Nephron progenitor cell (in vitro differentiated cells): ENCODE data around the gene APBB1IP.

Source experiments
- DNase-seq: peaks from one replicate; pipeline ENCODE4 v3.0.0; 2021
- H3K27ac Mint-ChIP-seq: 2 replicates; pipeline ENCODE4 v1.8.0; 2021; ENCODE audit warnings: mild to moderate bottlenecking, moderate library complexity, mixed read lengths
- H3K27me3 Mint-ChIP-seq: 2 replicates; pipeline ENCODE4 v1.8.0; 2021; ENCODE audit warnings: mild to moderate bottlenecking, low read depth, mixed read lengths; ENCODE audit not compliant: poor library complexity
- H3K36me3 Mint-ChIP-seq: 2 replicates; pipeline ENCODE4 v1.8.0; 2021; ENCODE audit warnings: low read depth, mixed read lengths
- H3K4me1 Mint-ChIP-seq: 2 replicates; pipeline ENCODE4 v1.8.0; 2021; ENCODE audit warnings: mixed read lengths
- H3K4me3 Mint-ChIP-seq: 2 replicates; pipeline ENCODE4 v1.8.0; 2021; ENCODE audit warnings: mild to moderate bottlenecking, moderate library complexity, mixed read lengths
- H3K9me3 Mint-ChIP-seq: 2 replicates; pipeline ENCODE4 v1.8.0; 2021; ENCODE audit warnings: mild to moderate bottlenecking, moderate library complexity, mixed read lengths
- CTCF ChIP-seq: fragments of 200-600 bp; sonication (generic); IDR thresholded peaks from 2 replicates; pipeline ENCODE4 v1.5.0; 2021; ENCODE audit warnings: antibody characterized with exemption

The APBB1IP gene

GRCh38 chr10:26448292-26448691 is 10.2 kb downstream of the APBB1IP start:
- H3K36me3 Mint-ChIP-seq: no peaks in the 10 kb centered on the region
- no peak for TF ChIP-seq CTCF
- no peak overlapping the region for H3K4me3 Mint-ChIP-seq
- no peaks in the 10 kb centered on the region for H3K9me3 Mint-ChIP-seq
- no peak for DNase-seq
- no peak overlapping the region for H3K27ac Mint-ChIP-seq
- H3K4me1 Mint-ChIP-seq: no peaks in the 10 kb centered on the region
- H3K27me3 Mint-ChIP-seq: peaks cover 9% of the 10 kb centered on the region

GRCh38 chr10:26448706-26449435 is 10.7 kb downstream of the APBB1IP start:
- Mint-ChIP-seq H3K36me3 (no peaks in the 10 kb centered on the region), H3K27me3 (peaks cover 7% of the 10 kb centered on the region), H3K9me3 (no peaks in the 10 kb centered on the region), H3K4me3 (no peak overlapping the region), H3K27ac (no peak overlapping the region), H3K4me1 (no peaks in the 10 kb centered on the region)
- TF ChIP-seq CTCF: no peak
- DNase-seq: no peak

- H3K9me3 Mint-ChIP-seq: no peaks in the 10 kb centered on the region
- H3K4me3 Mint-ChIP-seq: no peak overlapping the region
- peaks cover 7% of the 10 kb centered on the region for H3K27me3 Mint-ChIP-seq
- no peaks in the 10 kb centered on the region for H3K36me3 Mint-ChIP-seq
- TF ChIP-seq CTCF: no peak
- H3K27ac Mint-ChIP-seq: no peak overlapping the region
- H3K4me1 Mint-ChIP-seq: no peaks in the 10 kb centered on the region
- DNase-seq: no peak
These were observed 11.6 kb downstream of the APBB1IP start for GRCh38 chr10:26449726-26450125.

- Mint-ChIP-seq H3K27me3 (peaks cover 17% of the 10 kb centered on the region), H3K4me3 (no peak overlapping the region), H3K9me3 (no peaks in the 10 kb centered on the region), H3K27ac (no peak overlapping the region), H3K4me1 (no peaks in the 10 kb centered on the region), H3K36me3 (no peaks in the 10 kb centered on the region)
- no peak for DNase-seq
- TF ChIP-seq CTCF: no peak
These were observed 13.8 kb downstream of the APBB1IP start for GRCh38 chr10:26451903-26452302.

GRCh38 chr10:26453850-26454249 is 15.7 kb downstream of the APBB1IP start:
- no peak for DNase-seq
- no peaks in the 10 kb centered on the region for H3K36me3 Mint-ChIP-seq
- H3K4me3 Mint-ChIP-seq: no peak overlapping the region
- H3K27me3 Mint-ChIP-seq: peaks cover 26% of the 10 kb centered on the region
- H3K9me3 Mint-ChIP-seq: no peaks in the 10 kb centered on the region
- no peaks in the 10 kb centered on the region for H3K4me1 Mint-ChIP-seq
- no peak for TF ChIP-seq CTCF
- H3K27ac Mint-ChIP-seq: no peak overlapping the region

GRCh38 chr10:26454891-26455290 is 16.8 kb downstream of the APBB1IP start:
- H3K36me3 Mint-ChIP-seq: no peaks in the 10 kb centered on the region
- no peak for TF ChIP-seq CTCF

More at GRCh38 chr10:26454891-26455290, 16.8 kb downstream of the APBB1IP start:
- no peaks in the 10 kb centered on the region for H3K4me1 Mint-ChIP-seq
- H3K9me3 Mint-ChIP-seq: no peaks in the 10 kb centered on the region
- no peak overlapping the region for H3K4me3 Mint-ChIP-seq
- peaks cover 26% of the 10 kb centered on the region for H3K27me3 Mint-ChIP-seq
- no peak for DNase-seq
- H3K27ac Mint-ChIP-seq: no peak overlapping the region
